ENCODE measurements around the gene ERMN.

Gene ERMN

DNA sequence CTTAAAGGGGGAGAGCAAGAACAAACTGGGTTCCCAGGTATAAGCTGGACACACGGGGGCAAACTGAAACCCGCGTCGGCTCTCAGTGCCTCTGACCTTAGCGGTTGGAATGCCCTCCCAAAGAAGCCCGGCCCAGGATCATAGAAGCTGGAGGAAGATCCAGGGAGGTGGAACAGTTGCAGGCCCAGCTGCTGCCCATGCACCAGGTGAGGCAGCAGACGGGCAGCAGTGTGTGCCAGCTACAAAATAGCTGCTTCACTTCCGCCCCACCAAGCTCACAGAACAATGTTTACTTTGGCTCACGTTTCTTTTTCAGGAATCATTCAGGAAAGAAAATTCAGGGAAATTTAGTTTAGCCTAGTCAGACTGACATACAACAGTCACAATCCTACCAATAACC, 3.9 kb upstream of the ERMN start:
- DNase-seq (ENCODE audit: low spot score) = no peak

DNA sequence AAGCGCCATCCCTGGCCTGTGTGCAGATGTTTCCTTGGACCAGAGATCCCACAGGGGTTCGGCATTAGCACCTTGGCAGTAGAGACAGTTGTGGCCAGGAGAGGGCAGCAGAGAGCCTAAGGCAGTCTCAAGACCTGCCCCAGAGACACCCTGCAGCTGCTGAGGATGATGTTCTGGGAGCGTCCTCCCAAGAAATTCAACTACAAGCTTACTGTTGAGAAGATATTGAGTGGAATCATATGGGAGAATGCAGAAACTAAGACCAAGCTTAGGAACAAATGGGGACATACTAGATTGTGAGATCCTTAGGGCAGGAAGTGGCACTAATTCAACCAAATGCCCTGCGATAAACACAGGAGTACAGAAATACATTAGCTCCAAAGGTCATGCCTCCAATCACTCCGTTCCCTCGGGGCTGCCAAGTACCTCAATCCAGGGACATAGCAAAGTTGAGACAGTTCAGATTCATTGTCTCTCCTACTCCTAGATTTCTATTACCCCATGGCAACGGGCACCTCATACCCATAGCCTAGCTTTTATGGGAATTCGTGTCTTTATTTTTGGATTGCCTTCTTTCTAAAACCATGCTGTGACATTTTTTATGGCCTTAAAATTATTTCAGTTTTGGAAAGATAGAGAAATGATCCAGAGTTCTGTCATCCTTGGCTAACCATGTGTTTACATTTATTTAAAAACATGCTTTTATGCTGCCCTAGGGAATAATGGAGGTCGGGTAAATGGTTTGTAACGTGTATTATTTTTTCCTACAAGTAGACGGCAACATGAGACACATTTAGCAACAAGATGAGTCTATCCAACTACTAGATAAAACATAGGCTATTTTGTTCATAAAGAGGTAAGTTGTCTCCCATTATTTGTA, 2.2 kb upstream of the ERMN start:
- peak; percentile 92 for DNase-seq (ENCODE audit: low spot score)

DNA sequence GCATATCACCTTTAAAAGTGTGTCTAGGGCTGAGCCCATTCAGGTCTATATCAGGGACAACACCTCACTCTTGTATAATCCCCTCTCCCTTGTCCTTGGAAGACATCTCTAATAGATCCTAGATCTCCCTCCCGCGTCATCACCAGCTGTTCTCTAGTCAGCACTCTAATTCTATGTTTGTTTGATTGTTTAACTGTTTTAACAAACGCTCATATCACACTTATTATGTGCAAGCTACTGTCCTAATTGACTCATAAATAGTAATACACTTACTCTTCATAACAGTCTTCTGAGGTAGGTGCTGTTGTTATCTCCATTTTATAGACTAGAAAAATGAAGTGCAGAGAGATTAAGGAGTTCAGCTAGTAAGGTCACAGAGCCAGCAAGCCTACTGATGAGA, 1.6 kb upstream of the ERMN start:
- DNase-seq (ENCODE audit: low spot score) = no peak

DNA sequence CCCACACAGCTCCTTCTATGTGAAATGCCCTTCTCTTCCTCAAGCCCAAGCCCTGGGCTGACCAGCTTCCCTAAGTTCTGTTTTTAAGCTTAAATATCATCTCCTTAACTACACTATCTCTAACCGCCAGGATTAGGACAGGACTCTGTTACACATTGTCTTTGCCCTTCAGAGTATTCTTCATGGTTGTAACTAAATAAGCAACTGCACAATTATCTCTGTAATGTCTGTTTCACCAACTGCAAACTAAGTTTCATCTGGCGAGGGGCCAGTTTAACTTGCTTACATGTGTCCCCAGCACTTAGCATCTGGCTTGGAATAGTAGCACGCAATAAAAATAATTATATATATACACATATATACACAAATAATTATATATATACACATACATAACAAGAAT, 1.1 kb upstream of the ERMN start:
- no peak for DNase-seq (ENCODE audit: low spot score)

DNA sequence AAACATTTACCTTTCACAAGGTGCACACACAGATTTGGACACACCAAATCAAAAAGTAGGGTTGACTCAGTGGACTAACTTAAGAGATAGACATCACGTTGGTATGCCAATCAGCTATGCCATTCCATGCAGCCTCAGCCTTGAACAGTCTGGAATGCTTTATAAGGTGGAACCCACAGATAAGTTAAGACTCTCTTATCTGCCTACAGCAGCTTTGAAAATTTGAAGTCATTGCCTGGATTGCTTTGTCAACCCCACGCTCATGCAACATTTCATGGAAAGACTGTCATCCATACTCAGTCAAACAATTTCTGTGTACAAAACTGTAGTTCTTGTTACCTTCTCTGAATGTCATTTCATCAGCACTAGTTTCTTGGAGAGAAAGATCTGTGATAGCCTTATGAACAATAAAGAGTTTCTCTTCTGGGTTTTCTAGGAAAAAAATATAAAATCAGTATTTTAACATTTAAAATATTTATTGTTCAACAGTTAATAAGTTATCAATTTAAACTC, 1.2 kb downstream of the ERMN start:
- DNase-seq (ENCODE audit: low spot score) = no peak

DNA sequence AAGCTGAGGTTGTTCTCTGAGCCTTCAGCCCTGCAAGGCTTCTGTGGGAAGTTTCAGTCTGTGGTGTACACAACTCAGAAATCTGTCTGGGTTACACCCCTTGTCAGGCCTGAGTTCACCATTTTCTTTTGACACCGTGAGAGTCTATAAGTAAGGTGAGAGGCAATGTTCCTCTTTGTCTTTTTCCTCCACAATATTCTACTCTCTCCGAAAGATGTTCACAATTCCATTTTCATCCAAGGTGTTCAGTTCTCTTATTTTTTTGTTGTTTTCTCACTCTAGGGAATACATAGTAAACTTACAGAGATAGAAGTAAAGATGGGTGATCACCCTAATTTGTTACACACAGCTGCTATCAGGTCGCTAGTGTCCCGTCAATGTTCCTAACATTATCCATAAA, 3.2 kb downstream of the ERMN start:
- DNase-seq (ENCODE audit: low spot score) = no peak

DNA sequence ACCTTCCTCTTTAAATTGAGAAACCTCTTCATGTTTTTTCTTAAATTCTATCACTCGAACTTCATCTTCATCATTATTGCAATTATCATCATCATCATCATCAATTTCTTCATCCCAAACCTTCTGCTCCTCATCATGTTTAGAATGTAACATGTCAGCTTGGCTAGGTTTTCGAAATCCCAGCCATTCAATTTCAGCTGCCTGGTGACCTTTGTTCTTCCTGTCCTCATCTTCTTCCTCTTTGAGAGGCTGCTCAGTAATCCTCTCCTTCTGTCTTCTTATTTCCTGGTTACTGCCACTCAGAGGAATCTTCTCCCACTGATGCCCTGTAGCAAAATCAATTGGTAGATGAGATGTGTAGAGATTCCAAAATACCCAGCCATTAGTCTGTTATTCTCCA, 4.2 kb downstream of the ERMN start:
- no peak for DNase-seq (ENCODE audit: low spot score)

DNA sequence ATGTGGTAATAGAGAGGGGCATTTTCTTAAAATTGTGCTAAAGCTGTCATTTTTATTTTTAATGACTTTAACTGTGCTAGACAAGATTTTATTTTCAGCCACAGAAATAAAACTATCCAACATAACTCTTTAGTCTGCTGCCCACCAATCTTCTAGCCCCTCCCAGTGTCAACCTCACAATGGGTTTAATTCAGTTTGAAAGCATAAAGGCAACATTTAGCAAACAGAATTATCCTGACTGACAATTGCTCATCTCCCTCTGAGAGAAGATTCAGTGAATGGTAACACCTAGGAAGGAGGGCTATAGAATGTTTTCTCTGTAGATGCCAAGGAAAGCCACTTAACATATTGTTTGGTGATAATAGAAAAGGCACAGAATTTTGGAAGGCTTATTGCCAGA, 5.2 kb downstream of the ERMN start:
- DNase-seq (ENCODE audit: low spot score) = no peak

DNA sequence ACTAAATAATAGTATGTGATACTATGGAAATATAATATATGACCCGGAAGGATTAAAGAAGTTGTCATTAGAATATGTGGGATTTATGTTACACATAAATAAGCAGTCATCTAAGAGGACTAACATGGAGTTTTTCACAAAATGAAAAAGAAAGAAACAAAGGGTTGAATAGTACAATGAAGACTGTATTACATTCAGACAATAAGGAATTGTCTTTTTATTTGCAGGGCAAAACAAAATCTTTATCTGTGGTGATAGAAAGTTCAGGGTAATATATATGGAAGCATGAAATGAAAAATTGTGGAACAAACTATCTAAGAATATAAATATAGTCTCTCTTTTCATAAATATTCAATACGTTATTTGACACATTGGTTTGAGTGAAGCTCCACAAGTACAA, 5.8 kb downstream of the ERMN start:
- no peak for DNase-seq (ENCODE audit: low spot score)

DNA sequence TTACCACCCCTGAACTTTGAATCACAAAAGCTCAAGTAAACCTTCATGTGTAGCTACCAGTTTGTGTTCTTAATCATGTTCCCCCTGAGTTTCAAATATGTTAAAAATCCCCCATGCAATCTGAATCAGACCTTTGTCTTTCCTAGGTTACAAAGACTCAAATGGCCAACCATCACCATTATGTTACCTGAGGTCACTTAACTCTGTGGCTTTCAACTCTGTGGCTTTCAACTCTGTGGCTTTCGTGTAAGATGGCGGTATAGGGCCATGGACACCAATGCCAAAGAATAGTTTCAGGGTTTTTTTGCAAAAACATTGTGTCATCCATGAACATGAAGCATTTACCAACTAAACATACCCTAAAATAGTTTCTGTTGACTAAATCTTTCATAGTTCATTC, 6.7 kb downstream of the ERMN start:
- DNase-seq (ENCODE audit: low spot score) = no peak

DNA sequence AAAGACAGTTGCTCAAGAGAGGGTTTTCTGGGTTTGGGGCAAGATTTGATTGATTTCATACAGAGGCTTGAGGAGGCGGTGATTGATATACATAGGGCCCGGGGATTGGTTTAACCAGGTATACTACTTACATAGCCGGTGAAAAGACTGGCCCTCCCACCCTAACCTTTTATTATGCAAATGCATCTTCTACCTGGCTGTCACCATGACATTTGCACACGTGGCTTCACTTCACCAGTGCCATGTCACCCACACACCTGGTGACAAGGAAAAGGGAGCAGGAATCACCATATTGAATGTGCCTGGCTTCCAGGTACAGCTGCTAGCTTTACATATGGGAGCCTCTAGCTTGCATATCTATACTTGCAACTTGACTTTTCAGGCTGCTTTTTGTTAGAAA, 9.7 kb downstream of the ERMN start:
- DNase-seq (ENCODE audit: low spot score) = no peak

DNA sequence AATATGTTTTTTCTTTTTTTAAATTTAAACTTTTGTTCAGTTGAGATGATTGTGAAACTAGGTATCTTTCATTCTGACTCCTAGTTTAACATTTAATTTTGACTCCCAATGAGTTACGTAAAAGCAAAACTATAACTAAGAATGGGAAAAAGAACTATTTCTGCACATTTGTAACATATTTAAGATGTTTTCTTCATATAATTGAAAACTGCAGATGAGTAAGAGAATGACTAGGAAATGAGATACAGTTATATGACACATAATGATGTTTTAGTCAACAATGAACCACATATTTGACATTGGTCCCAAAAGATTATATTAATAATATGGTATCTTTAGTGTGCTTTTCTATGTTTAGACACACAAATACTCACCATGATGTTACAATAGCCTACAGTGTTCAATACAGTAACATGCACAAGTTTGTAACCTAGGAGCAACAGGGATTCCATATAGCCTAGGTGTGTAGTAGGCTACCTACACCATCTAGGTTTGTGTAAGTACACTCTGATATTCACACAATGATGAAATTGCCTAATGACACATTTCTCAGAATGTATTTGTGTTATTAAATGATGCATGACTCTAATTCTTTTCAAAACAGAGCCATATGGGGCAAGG, 12.6 kb downstream of the ERMN start:
- no peak for DNase-seq (ENCODE audit: low spot score)

DNA sequence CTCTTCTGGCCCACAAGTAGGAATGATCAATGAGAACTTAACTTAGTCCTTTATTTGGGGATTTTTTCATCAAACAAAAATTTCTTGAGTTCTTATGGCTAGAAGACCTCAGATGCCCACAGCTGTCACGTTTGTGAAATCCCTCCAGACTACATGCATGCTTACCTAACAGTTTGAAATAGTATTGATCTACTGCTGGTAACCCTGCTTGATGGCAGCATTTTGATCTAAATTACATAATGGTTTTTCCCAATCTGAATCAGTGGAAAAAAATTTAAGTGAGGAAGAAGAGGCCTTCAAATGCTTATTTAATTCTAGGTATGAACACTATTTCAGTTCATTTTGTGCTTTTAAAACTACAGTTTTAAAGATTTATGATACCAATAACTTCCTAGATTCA, 13.9 kb downstream of the ERMN start:
- no peak for DNase-seq (ENCODE audit: low spot score)

DNA sequence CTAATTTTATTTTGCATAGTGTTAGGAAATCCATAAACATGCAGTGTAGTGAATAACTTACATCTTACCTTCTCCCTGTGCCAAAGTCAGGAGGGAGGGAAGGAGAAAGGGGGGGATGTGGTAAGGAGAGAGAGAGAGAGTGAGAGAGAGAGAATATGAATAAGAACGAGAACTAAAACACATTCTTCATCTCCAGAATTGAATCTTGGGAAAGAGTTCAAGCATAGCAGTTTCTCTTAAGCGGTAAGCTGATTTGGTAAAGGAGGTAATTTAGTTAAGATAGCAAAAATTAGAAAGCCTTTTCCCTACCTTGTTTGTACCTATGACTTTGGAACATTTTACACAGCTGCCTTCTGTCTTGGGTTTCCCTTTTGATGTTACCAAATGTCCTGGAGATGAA, 15.7 kb downstream of the ERMN start:
- DNase-seq (ENCODE audit: low spot score) = no peak

DNA sequence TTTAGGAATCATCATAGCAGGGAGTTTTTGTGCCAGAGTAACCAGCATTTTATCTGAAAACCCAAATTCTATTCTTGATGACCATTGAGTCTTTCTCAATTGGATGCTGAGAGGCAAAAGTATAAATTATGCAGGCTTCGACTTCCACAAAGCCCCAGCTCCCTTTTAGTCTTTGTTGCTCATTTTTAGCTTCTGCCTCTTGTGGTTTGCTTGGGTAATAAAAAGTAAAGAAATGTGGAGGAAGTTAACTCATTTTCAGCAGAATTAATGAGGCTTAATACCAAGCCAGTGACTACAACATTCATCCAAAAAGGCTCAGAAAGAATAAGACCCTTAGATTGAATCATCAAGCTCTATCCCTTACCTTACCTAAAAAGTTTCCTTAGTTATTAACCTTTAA, 18.6 kb downstream of the ERMN start:
- peak; percentile 21 for DNase-seq (ENCODE audit: low spot score)

DNA sequence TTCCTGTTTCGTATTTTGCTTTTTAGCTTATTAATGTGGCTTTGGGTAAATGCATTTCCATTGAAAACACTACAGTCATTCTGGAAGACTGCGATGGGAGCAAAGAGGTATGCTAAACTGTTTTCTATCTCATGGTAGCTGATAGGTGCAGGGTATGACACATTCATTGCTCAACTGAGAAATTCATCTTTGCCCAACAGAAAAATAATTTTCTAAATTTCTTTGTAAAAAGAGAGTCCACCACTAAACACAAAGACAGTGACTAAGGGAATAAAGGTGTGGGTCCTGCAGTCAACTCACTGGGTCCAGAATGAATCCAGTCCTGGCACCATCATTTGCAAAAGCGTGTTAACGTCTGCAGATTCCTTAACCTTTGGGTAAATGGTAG, 19.9 kb downstream of the ERMN start:
- DNase-seq (ENCODE audit: low spot score) = no peak

DNA sequence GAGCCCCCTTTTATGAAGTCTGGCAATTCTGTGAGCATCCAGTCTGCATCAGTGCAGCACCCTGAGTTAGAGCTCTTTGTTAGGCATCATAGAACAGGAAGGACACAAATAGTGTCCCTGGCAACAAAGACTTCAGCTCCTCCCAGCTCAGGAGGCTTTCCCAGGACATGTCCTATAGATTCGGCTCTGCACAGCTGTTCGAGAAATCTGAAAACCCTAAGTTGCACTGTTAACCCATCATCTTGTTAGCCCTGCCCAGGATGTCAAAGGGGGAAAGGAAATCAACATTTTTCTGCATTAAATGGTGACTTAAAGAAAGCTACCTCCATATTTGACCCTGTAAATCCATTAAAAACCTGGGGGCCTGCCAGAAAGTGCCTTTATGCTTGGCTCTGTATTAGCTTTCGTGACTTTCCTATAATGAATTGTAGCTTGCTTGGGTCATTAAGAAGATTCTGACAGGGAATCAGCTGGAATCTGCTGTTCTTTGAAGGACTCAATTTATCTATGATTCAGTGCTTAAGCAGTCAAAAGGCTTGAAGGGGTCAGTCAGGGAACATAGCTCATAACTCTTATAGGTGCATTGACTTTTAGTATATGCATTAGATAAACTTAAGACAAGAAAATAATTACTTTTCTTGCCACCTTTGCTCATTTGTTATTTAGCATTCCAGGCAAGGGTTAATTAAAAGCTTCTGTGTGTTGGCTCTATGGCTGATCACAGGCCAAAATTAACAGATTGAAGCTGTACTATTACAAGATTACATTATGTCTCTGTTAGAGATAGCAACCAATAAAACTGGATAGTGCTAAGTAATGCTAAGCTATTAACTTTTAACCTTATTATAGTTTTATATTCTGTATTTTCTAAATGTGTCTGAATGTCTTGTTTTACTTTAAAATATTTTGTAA, 20.6 kb downstream of the ERMN start:
- DNase-seq (ENCODE audit: low spot score) = no peak

DNA sequence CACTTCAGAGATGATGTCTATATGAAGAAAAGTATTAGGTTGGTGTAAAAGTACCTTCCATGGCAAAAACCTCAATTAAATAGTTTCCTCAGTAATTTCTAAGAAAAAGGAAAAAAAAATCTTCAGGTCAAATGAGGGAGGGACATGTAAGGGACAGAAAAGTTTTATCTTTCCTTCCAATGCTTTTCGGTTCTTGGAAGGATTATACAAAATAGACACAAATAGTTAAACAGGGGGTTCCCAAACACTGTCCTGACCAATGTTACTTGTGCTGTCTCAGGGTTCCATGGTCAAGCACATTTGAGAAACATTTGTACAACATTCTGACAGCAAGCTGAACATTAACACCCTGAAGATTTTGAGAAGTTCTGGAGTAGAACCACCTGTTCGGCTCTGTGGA, 22.0 kb downstream of the ERMN start:
- DNase-seq (ENCODE audit: low spot score) = no peak

DNA sequence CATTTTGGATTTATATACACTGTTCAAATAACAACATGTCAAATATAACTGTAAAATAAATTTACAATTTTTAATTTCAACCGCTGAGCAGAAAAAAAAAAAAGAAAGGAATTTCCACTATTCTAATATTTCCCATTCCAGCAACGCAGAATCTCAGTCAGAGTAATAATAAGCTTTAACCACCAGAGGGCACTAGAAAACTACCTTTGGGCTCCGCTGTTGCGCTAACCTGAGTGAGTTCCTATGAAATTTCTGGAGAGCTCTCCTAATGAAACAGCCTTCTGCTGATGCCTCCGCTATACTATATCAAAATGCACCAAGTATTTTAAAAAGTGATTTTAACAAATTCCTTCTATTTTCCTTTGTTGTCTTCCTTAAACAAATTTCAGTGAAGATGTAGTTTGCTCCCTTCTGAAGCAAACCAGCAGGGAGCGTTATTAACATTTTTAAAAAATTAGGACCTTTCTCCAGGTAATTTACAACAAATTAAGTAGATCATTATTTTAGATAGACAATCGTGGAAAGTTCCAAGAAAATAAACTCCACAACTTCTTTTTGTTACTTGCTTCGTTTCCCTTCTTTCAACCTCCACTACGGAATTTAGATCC, 23.0 kb downstream of the ERMN start:
- DNase-seq (ENCODE audit: low spot score) = peak; percentile 75

DNA sequence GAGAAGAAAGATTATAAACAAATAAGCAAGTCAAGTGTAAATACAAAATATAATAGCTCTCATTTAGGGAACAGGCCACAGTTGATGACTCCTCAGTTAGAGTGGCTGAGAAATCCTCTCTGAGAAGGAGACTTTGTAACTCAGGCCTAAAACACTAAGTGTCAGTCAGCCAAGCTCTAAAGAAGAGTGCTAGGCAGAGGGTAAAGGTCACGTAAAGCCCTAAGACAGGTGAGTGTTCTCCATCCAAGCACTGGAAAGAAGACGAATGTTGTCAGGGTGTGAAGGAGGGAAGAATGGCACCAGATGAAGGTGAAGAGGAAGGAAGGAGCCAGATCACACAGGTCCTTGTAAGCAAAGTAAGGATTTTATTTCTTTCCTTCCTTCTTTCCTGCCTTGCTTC, 24.3 kb downstream of the ERMN start:
- DNase-seq (ENCODE audit: low spot score) = no peak

DNA sequence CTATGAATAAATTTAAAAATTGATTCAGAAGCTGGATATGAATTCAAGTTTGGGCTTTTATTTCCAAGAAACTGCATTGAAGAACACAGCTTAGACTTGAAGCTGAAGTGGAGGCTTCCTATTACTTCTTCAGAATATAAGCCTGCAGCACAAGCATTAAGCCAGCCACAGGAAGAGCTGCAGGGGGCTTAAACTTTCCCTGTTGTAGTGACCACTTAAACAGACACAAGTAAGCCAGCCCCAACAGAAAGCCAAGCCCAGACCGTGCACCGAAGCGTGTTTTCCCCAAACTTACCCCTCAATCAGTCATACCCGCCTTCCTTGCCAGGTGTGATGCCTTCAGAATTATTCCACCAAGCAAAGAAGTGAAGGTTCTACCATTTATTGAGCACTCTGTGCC, 28.7 kb downstream of the ERMN start:
- no peak for DNase-seq (ENCODE audit: low spot score)

DNA sequence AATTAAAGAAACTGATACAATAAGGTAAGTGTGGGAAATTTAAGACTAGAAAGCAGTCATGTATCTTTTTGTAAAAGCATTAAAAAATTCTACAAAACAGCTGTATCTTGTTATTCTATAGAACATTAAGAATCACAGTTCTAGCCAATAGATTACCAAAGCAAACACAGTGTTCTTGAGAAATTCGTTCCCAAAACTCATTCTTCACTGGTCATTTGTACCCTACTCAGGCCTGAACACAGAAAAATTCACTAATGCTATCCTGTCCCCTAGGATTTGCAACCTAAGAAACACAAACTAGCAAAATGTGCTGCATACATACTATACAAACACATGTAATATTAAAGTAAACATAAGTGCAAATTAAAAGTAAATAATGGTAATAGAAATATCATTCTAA, 29.1 kb downstream of the ERMN start:
- no peak for DNase-seq (ENCODE audit: low spot score)

All from CD4-positive, alpha-beta T cell treated with Interleukin-2 at 100 ng/mL for 4 hours (primary cell).